Right renal cortex interstitium (tissue), 3 donors: ENCODE results near the gene LMO3. TPM values are rescaled to one million over a fixed set of nuclear protein-coding genes. Genes with fewer than 3 reads are reported as not detected.
A peak's percentile ranks its signal among the peaks of the same experiment; 100 is the strongest.

ENCODE experiments used
- DNase-seq, 3 donors: peaks; one replicate each; pipeline ENCODE4 v3.0.0-alpha.2; 2013; ENCODE audit warnings: low read depth in 3 of 3, low spot score in 2 of 3
- polyA plus RNA-seq, 3 donors: library from polyadenylated mRNA; unstranded; fragments of 120-200 nt; gene quantifications; one replicate each; pipeline ENCODE4 v1.2.1, GENCODE V29; 2013; ENCODE audit not compliant: insufficient read length in 3 of 3

Gene LMO3
- 1 to 10 TPM; 2.4 to 2.6 (median 2.4) TPM for polyA plus RNA-seq

GRCh38 chr12:16606117-16606200 lies at the start of gene LMO3:
Gene LMO3 (minus strand): TSS chr12:16606162. CDS start chr12:16600860, 5,302 bp downstream.
- DNase-seq, result no peak

DNA sequence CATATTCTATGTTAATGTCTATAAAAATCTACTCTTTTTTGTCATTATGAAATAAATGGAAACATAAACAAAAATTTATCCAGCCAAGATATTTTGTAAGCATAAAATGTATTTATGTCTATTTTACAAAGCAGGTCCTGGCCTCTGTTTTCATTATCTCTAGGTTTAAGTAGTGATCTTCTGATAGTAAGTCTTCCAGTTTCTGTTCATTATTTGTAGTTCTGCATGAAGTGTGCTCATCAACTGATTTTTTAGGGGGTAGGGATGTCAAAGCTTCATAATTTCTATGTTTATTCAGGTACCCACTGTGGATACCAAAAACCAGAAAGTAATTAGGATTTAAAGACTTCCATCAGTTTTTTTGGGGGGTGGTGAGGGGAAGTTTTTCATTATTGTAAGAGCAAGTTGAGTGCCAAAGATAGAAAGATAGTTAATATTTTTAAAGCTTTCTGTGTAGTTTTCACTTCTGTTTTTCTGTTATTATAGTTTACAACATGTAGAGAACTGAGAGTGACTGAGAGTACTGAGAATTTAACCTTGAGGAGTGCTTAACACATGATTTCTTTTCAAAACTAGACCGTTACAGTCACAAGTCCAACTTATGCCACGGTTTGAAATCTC lies 30.6 kb upstream of the LMO3 start:
- no peak for DNase-seq

DNA sequence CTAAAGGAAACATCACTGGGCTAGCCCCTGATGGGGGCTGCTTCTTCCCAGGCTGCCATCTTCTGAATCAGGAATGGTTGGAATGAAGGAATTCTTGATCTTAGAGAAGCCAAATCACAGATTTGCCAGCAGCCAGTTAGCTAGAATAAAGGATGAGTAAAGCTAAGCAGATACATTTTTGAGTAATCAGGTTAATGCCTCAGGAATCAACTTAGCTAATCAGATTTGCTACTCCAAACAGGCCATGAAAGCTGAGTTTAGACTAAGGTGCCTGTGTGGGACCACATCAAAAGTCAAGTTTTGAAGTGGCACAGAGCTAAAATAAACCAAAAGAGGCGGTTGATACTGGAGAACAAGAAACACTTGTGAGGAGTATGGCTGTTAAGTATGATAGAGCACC lies 28.8 kb upstream of the LMO3 start:
- DNase-seq, result no peak

- DNase-seq, result no peak
Observed at GRCh38 chr12:16626991-16627390, 21.0 kb upstream of the LMO3 start.

DNA sequence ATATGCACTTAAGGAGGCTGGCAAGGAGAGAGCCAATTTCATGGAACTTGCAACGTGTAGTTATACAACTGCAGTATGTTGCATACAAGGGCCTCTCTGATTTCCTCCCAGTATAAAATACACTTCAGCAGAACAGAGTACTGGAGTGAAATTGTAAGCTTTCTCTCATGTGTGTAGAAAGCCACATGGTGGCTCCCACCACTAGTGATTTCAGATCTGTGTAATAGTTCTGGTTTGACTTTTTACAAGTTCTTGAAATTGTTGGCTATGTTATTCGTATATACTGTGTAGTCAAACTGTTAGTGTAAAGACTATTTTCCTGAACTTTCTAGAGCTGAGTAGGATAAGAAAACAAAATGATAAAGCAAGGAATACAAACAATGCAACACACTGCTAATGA lies 16.4 kb upstream of the LMO3 start:
- DNase-seq, result no peak

DNA sequence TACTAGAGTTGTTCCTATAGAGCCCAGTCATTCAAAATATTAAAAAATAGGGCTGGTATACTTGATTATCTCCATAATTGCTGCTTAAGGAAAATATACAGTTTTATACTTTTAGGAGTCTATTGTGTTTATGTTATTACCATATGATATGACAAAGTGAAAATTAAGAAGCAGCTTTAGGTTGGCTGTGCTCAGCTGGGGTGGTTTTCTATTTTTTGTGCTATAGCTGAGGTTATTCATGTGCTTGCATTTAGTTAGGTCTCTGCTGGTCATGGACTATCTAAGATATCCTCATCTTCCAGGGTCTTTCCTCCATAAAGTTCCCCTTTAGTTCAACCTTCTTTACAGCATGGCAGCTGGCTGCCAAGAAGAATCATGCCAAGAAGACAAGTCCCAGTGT lies 13.6 kb upstream of the LMO3 start:
- no peak for DNase-seq

DNA sequence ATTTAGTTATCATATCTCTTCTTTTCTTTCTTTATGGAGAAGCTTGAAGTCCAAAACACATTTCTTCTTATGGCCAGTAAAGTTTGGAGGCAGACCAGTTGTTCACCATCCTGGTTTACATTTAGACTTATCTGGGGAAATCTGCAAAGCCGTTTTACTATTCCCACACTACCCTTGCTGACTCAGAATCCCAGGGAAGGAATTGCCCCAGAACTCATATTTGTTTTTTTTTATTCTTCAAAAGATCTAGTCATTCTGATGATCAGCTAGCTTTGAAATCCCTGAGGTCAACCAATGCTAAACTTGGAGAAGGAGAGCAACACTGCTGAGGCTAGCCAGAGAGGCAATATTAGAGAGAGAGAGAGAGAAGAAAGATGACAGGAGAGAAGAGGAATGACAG lies 12.3 kb upstream of the LMO3 start:
- DNase-seq, result no peak

GRCh38 chr12:16613199-16613598 lies 7.2 kb upstream of the LMO3 start:
- DNase-seq, result no peak

DNA sequence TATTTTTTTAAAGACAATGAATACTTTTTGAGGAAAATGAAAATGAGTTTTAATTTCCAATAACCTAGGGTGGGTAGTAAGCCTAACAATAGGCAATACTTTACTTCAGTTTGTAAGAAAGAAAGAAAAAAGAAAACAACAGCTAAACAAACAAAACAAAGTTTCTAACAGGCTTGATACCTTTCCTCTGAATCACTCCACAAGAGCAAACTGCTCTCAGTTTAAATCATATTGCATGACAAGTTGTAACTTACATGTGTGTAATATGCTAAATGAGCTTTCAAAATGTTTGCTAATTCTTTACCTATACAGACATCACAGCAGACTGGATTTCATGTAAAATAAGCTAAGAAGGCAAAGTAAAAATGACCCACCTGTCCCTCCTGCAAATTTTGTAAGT lies 6.7 kb upstream of the LMO3 start:
- DNase-seq, result no peak

GRCh38 chr12:16611146-16611545 lies 5.2 kb upstream of the LMO3 start:
- no peak for DNase-seq

DNA sequence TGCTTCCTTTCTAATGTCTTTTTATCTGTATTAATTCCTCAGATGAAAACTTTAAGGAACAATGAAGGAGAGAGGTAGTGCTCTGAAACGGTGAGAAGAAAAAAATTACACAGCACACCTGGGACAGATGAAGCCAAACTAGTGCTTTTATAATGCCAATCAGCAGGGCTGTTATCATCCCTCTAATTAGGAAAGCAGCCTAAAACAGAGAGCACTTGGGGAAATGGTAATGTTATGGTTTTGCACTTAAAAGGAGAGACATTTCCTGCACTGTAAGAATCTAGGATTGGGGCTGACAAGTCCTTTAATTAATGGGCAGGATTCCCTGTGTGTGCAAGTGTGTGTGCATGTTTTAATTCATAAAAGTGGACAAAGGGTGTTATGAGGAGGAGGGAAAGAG lies 4.8 kb upstream of the LMO3 start:
- no peak for DNase-seq

GRCh38 chr12:16610001-16610585 lies 4.1 kb upstream of the LMO3 start:
- DNase-seq, result no peak

DNA sequence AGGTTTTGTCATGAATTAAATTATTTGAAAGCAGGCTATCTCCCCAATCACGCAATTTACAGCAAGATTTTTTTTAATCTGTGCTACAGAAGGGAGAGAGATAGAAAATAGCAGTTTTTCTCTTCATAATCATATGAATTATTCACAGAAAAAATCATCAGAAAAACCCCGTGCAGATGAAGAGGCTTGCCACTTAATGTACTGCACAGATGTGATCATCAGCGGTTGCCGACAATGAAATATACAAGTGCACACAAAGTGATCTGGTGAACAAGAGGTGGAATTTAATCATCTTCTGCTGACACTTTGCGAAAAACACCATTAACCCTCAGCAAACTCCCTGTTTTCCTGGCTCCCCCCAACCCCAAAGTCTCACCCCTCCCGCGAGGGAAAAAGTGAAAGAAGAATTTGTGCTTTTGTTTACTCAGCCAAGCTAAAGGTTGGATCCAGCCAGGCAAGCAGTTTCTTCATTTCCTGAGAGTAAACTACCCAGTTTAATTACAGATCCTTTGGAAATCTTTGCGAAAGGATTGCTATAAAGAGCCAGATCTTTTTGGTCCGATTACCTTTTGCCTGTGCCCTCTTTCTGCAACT lies 3.1 kb upstream of the LMO3 start:
- DNase-seq, result no peak

DNA sequence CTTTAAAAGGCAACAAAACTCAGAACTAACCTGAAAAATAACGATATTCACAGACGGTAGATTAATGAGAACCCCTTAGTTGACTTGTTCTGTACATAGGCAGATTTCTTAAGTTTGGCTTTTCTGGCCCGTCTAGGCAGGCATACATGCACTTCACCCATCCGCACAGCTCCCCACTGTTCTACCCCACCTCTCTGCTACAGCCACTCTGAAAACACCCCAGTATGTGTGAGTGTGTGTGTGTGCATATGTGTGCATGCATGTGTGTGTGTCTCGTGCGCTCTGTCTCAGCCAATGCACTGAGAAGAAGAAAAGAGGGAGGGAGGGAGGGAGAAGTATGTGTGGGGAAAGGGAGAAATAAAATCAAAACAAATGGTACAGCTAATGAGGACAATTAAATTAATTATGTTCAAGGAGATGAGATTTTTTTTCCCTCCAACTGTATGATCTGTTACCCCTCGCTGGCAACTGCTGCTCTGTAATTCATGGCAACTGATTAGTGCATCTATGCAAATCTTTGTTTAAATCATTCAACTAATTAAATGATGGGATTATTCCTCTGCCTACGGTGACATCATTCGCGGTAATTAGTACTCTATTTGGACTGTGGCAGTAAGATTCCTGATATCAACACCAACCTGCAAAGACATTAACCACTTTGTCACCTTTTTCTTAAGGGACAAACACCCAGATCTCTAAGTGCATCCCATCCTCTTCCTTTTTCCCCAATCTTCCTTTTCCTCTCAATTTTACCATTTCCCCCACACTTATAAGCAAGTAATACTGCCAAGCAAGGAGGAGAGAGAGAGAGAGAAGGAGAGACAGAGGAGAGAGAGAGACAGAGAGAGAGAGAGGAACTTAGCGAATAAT lies 2.2 kb upstream of the LMO3 start:
- DNase-seq, result no peak

GRCh38 chr12:16606991-16607390 lies 1.0 kb upstream of the LMO3 start:
- no peak for DNase-seq

DNA sequence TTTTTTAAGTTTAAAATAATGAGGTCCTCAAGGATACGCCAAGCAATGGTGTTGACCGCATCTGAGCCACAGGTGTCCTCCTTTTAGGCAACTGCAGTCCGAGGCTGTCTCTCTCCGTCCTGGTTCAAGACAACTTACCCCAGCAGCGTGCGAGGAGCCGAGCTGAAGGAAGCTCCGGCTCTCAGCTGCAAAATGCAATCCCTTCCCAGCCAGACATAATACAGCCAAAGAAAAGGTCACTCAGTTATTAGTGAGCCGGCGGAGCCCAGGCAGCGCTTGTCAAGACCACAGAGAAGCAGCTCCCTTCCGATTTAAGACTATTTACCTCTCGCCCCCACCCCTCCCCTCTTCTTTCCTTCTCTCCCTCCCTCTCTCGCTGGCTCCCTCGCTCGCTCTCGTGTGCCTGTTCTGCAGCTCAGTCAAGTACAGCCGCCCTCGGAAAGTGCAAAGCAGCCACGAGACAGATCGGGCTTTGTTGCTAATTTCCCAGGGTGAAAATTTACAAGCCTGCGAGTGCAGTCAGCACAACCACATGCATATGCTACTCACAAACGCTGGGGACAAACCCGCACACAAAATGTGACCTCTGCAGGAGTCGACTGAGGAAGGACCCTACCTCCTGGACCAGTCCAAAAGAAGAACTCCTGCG lies 363 bp upstream of the LMO3 start:
- peak in 1 of 3 donors; percentile 32 for DNase-seq

GRCh38 chr12:16605642-16606116 lies 283 bp downstream of the LMO3 start:
- DNase-seq, result no peak

DNA sequence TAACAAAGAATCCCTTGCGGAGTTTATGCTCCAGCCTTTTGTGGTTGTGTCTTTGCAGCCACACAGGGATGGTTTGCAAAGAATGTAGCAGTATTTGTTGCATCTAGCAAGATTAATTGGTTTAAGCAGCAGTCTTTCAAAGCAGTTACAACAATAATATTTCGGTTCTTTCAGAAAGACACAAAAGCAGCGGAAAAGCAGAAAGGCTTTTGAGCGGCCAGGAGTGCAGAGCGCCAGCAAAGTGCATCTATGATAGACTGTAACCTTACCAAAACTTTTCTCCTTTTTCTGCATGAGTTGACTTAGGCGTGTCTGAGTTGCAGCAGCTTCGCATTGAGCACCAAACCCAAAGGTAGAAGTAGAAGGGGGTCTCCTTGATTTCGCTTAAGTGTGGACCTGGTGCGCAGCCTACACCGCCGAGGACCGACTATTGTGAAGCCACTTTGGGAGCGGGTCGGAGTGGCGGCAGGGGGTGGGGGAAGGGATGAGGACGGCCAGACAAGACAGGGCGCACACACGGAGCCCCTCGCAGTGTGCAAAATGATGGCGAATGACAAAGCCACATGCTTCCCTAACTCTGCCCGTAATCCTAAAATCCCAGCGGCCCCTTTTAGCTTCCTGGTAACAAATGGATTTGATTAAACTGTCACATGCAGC lies 1.2 kb downstream of the LMO3 start:
- no peak for DNase-seq

DNA sequence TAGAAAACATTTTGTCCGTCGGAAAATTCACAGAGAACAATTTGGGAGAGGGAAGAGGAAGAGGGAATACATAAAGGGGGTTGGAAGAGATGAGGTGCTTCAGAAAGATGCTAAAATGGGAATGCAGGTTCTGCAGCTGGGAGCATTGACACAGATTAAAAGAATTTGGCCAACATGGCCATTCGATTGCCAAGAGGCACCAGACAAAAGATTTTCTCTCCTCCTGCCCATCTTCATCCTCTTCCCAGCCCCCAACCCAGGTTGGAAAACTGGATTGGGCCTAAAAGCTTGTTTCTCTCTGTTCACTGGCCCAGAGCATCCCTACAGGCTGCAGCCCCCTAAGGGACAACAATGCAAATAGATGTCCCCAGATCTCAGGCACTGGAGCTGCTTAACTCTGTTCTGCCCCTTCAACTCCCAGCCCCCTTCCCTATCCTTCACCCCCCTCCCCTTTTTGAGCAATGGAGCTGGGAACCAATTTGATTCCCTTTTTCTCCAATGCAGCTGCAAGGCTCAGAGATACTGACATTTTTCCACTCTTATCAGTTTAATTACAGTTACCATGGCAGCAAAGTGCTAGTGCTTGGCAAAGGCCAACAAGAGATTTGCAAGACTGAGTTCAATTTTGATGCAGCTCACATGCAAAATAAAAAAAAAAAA lies 1.9 kb downstream of the LMO3 start:
- DNase-seq, result no peak

- DNase-seq, result no peak
Observed at GRCh38 chr12:16603260-16603915, 2.6 kb downstream of the LMO3 start.
